Neural progenitor cell (in vitro differentiated cells): ENCODE measurements around the gene SH3BGRL3.

Experiments used
- CTCF ChIP-seq: fragments of 200-600 bp; sonication (generic); IDR thresholded peaks from 2 replicates; pipeline ENCODE4 v1.5.1; 2017; ENCODE audit warnings: antibody characterized with exemption, mild to moderate bottlenecking
- EZH2 ChIP-seq: fragments of 200-600 bp; sonication (generic); IDR thresholded peaks from 2 replicates; pipeline ENCODE4 v1.6.1; 2017; ENCODE audit warnings: antibody characterized with exemption, mild to moderate bottlenecking, moderate library complexity

- TF ChIP-seq EZH2 (no peak), CTCF (no peak)
These were observed 2.2 kb upstream of the SH3BGRL3 start for GRCh38 chr1:26277719-26278118.
